BE2C (cell line): ENCODE data around the gene BST1.

Source experiments
- DNase-seq: peaks from one replicate; pipeline ENCODE4 v3.0.0-alpha.2; 2020
- H3K27me3 ChIP-seq: fragments of 250-450 bp; sonication (Bioruptor Pico); 2 replicates; pipeline ENCODE4 v1.5.1; 2020; ENCODE audit warnings: mild to moderate bottlenecking
- H3K36me3 ChIP-seq: fragments of 250-450 bp; sonication (Bioruptor Pico); 2 replicates; pipeline ENCODE4 v1.5.1; 2020; ENCODE audit warnings: mild to moderate bottlenecking
- H3K4me1 ChIP-seq: fragments of 250-450 bp; sonication (Bioruptor Pico); 2 replicates; pipeline ENCODE4 v1.5.1; 2020
- H3K4me3 ChIP-seq: 2 replicates; pipeline ENCODE4 v1.5.1; 2011; ENCODE audit warnings: low read depth, low read length
- H3K9me3 ChIP-seq: fragments of 250-450 bp; sonication (Bioruptor Pico); 2 replicates; pipeline ENCODE4 v1.5.1; 2020
- TF ChIP-seq, protein P1 (sequence below): IDR thresholded peaks from 2 replicates; pipeline ENCODE4 v1.5.1; 2012; ENCODE audit warnings: mild to moderate bottlenecking, low read depth, low read length

The BST1 gene

DNA sequence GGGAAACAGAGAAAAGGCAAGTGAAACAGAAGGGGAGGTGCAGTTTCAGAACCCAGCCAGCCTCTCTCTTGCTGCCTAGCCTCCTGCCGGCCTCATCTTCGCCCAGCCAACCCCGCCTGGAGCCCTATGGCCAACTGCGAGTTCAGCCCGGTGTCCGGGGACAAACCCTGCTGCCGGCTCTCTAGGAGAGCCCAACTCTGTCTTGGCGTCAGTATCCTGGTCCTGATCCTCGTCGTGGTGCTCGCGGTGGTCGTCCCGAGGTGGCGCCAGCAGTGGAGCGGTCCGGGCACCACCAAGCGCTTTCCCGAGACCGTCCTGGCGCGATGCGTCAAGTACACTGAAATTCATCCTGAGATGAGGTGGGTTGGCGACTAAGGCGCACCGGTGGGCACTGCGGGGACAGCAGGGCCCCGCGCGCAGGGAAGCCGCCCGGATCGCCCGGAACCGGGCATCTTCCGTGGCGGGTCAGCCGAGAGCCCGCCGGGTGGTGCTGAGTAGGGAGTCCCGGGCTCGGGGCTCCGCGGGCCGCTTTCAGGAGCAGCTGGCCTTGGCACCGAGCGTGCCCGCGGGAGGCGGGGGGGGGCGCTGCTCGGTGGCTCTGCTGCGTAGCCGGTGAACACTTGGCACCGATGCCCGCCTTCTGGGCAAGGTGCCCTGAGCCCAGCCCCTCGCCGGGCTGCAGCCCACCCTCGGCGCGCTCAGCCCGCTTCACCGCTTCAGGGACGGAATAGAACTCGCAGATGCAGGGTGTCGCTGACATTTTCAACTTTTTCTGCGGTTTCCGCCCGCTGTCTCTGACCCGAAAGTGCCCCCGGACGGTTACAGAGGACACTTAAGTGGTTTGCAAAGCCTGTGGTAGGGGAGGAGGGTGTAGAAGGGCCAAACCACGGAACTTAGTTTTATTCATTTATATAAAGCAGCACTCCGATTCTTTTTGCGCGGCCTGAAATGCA, 75.7 kb downstream of the BST1 start, which contains the start of gene CD38:
TSS of gene CD38 (plus strand) at position 40 of the 953 bp plus-strand sequence. CDS start at position 127, 87 bp downstream.
- Histone ChIP-seq H3K4me1 (no peaks in the 10 kb centered on the region), H3K27me3 (peaks cover 55% of the 10 kb centered on the region), H3K9me3 (no peaks in the 10 kb centered on the region; the same call in 1 of the 2 replicates), H3K4me3 (peak within 1 kb of the TSS; percentile 33), H3K36me3 (no peaks in the 10 kb centered on the region)
- no peak for DNase-seq
- TF ChIP-seq, protein P1, sequence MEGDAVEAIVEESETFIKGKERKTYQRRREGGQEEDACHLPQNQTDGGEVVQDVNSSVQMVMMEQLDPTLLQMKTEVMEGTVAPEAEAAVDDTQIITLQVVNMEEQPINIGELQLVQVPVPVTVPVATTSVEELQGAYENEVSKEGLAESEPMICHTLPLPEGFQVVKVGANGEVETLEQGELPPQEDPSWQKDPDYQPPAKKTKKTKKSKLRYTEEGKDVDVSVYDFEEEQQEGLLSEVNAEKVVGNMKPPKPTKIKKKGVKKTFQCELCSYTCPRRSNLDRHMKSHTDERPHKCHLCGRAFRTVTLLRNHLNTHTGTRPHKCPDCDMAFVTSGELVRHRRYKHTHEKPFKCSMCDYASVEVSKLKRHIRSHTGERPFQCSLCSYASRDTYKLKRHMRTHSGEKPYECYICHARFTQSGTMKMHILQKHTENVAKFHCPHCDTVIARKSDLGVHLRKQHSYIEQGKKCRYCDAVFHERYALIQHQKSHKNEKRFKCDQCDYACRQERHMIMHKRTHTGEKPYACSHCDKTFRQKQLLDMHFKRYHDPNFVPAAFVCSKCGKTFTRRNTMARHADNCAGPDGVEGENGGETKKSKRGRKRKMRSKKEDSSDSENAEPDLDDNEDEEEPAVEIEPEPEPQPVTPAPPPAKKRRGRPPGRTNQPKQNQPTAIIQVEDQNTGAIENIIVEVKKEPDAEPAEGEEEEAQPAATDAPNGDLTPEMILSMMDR, result no peak

DNA sequence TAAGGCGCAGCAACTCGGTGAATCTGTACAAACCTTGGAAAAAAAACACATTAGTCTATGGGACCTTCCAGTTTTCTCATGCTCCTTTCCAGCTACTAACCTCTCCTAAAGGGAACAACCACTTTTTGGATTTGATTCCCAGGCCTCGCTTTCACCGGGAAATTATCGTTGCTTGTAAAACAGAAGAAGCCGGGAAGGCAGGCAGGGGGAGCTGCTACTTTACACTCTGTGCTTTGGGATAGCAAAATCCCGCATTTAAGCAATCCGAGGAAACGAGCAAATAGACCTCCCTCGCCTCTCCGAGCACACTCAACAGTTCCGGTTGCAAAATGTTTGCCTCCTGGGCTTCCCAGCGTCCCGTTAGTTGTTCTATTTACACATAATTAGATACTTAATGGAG, 76.4 kb downstream of the BST1 start:
- Histone ChIP-seq H3K27me3 (peaks cover 55% of the 10 kb centered on the region), H3K4me1 (no peaks in the 10 kb centered on the region)
- peak; percentile 10 for DNase-seq

DNA sequence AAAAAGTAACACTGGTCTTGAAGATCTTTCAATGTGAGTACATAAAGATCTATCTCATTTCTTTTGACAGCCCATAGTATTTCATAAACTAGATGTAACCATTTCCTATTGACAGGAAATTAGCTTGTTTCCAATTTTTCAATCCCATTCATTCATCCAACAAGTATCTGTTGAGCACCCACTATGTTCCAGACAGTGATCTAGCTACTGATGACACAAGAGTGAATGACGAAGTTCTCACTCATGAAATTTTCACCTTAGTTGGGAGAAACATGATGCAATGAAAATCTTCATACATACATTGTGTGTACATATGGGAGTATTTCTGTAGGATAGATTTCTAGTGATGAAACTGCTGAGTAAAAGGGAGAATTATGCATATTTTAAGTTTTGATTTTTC, 76.9 kb downstream of the BST1 start:
- peaks cover 52% of the 10 kb centered on the region for H3K27me3 ChIP-seq
- no peak for DNase-seq
- no peaks in the 10 kb centered on the region; the same call in 1 of the 2 replicates for H3K9me3 ChIP-seq
- no peaks in the 10 kb centered on the region for H3K36me3 ChIP-seq
- H3K4me1 ChIP-seq, result no peaks in the 10 kb centered on the region
- no peak overlapping the region for H3K4me3 ChIP-seq
- TF ChIP-seq, protein P1, result no peak

More for the DNA sequence above, 76.4 kb downstream of the BST1 start:
- Histone ChIP-seq H3K4me3 (peak overlapping the region; percentile 33), H3K9me3 (no peaks in the 10 kb centered on the region; the same call in 1 of the 2 replicates), H3K36me3 (no peaks in the 10 kb centered on the region)
- TF ChIP-seq, protein P1, result peak; percentile 41; the same call in 1 of the 2 replicates

DNA sequence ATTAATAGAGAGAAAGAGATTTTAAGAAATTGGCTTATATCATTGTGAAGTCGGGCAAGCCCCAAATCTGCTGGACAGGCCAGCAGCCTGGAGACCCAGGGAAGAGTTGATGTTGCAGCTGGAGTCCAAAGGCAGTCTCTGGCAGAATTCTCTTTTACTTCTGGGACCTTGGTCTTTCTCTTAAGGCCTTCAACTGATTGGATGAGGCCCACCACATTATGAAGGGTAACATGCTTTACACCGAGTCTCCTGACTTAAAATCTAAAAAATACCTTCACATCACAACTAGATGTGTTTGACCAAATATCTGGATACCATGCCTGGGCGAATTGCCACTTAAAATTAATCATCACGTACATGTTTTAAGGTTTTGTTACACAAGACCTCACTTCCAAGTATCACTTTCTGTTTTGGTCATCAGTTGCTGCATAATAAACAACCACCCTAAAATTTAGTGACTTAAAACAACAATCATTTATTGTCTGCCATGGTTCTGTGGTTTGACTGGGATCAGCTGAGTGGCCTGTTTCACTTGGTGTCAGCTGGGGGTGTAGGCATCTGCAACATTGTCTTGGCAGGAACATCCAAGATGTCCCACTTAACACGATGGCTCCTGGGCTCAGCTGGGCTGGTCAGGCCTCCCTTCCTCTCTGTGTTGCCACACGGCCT, 78.7 kb downstream of the BST1 start:
- Histone ChIP-seq H3K4me3 (no peak overlapping the region), H3K4me1 (no peaks in the 10 kb centered on the region), H3K27me3 (peaks cover 44% of the 10 kb centered on the region), H3K36me3 (no peaks in the 10 kb centered on the region), H3K9me3 (no peaks in the 10 kb centered on the region; the same call in 1 of the 2 replicates)
- DNase-seq, result no peak
- TF ChIP-seq, protein P1, result no peak
